Lower lobe of right lung (tissue), 2 donors: ENCODE data around the gene HSPH1. TPM values are rescaled to one million over a fixed set of nuclear protein-coding genes. Genes with fewer than 3 reads are reported as not detected.

Experiments used
- ATAC-seq, 2 donors: fragments of 200-7000 bp; cut with Tn5 transposase; one replicate each; pipeline ENCODE4 v1.9.1; 2020 to 2022; ENCODE audit warnings: mild to moderate bottlenecking in 2 of 2, moderate library complexity in 2 of 2
- DNase-seq: peaks from one replicate; pipeline ENCODE4 v3.0.0-alpha.2; 2020
- H3K27ac ChIP-seq: fragments of 200-600 bp; one replicate; pipeline ENCODE4 v1.8.0; 2022
- H3K27me3 ChIP-seq: fragments of 200-600 bp; one replicate; pipeline ENCODE4 v1.8.0; 2022; ENCODE audit warnings: low read depth
- H3K36me3 ChIP-seq: fragments of 200-600 bp; one replicate; pipeline ENCODE4 v1.8.0; 2022; ENCODE audit warnings: mild to moderate bottlenecking
- H3K4me1 ChIP-seq: fragments of 200-600 bp; one replicate; pipeline ENCODE4 v1.8.0; 2022
- H3K4me3 ChIP-seq: fragments of 200-600 bp; one replicate; pipeline ENCODE4 v1.8.0; 2022; ENCODE audit warnings: mild to moderate bottlenecking
- H3K9me3 ChIP-seq: fragments of 200-600 bp; one replicate; pipeline ENCODE4 v1.8.0; 2022
- intact Hi-C: fragments of 100-400 bp; cut with DNase I; formaldehyde crosslinking; loops from one replicate; pipeline ENCODE4 v1.11.0; 2022
- total RNA-seq: library from RNA; stranded (reverse); fragmentation: NEBNext Ultra II Directional; extraction: Animal tissue kit (Norgen Biotek cat#: 25700); gene quantifications from one replicate; pipeline ENCODE4 v1.2.1, GENCODE V29; 2021
- TF ChIP-seq, protein P1 (sequence below): fragments of 200-600 bp; IDR thresholded peaks from one replicate; pipeline ENCODE4 v1.8.0; 2022; ENCODE audit warnings: antibody characterized with exemption, mild to moderate bottlenecking
- donor health status: DM: no; HTN: yes; CAD: no; lungs with severe emphysema.

The HSPH1 gene
- total RNA-seq, 1 donor from 2014 or later, result 108 TPM

DNA sequence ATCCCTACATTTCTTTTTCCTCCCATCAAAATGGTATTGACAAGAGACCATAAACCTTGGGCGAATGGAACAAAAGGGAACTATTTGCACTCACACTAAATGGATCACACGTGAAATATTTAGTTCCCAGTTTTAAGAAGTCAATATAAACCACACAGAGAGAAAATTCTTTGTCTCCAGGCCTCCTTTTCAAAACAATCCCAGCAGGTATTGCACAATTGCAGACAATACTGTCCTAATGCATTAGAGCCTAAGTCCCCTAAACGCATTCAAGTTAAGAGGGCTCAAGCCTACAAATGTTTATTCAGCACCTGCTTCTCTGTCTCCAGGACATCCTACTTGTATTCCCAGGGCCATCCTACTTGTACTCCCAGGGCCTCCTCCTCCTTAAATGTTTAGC, 36.8 kb upstream of the HSPH1 start:
- DNase-seq, result no peak
- H3K4me3 ChIP-seq, result no peak overlapping the region
- intact Hi-C loops, result no loop called here
- no peak overlapping the region for H3K27ac ChIP-seq
- no peaks in the 10 kb centered on the region for H3K27me3 ChIP-seq
- no peaks in the 10 kb centered on the region for H3K36me3 ChIP-seq
- H3K9me3 ChIP-seq, result no peaks in the 10 kb centered on the region
- TF ChIP-seq, protein P1, sequence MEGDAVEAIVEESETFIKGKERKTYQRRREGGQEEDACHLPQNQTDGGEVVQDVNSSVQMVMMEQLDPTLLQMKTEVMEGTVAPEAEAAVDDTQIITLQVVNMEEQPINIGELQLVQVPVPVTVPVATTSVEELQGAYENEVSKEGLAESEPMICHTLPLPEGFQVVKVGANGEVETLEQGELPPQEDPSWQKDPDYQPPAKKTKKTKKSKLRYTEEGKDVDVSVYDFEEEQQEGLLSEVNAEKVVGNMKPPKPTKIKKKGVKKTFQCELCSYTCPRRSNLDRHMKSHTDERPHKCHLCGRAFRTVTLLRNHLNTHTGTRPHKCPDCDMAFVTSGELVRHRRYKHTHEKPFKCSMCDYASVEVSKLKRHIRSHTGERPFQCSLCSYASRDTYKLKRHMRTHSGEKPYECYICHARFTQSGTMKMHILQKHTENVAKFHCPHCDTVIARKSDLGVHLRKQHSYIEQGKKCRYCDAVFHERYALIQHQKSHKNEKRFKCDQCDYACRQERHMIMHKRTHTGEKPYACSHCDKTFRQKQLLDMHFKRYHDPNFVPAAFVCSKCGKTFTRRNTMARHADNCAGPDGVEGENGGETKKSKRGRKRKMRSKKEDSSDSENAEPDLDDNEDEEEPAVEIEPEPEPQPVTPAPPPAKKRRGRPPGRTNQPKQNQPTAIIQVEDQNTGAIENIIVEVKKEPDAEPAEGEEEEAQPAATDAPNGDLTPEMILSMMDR, result no peak
- ATAC-seq, result no peak
- H3K4me1 ChIP-seq, result peaks cover 12% of the 10 kb centered on the region

DNA sequence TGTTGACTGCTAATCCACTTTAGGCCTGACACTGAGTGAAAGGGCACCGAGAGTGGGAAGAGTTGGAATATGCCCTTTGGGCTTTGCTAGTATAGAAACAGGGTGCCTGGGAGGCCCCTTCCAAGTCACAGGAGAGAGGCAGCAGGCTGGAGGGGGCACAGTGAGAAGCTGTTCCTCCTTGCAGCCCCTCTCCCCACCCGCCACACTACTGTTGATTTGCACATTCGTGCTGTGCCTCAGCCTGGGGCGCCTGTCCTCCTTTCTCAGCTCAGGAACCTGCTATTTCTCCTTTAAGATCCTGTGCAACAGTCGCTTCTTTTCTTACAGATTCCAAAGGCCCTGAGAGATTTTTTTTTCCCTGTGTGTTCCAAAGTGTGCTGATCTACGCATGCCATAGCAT, 35.3 kb upstream of the HSPH1 start:
- Histone ChIP-seq H3K27ac (no peak overlapping the region), H3K36me3 (no peaks in the 10 kb centered on the region), H3K4me3 (no peak overlapping the region), H3K9me3 (no peaks in the 10 kb centered on the region), H3K27me3 (no peaks in the 10 kb centered on the region), H3K4me1 (peaks cover 12% of the 10 kb centered on the region)
- ATAC-seq (no peak), DNase-seq (no peak)
- TF ChIP-seq, protein P1, result no peak
- intact Hi-C loops, result no loop called here

DNA sequence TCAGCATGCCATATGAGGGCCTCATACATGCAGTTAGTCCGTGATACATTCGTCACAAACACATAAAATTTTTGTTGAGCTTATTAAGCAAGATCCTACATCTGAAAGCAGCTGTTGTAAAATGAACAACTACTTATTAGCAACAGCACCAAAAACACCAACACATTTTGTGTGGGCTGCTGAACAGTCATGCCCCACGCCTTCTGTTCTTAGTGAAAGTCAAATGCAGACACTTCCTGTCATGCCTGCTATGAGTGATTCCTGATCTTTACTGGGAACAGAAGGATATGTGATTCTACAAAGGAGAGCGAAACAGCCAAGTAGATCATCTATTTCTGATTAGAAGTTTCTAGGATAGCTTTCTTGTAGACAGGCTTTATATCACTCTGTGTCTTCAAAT, 33.9 kb upstream of the HSPH1 start:
- H3K9me3 ChIP-seq, result no peaks in the 10 kb centered on the region
- ATAC-seq (no peak), DNase-seq (no peak)
- no peaks in the 10 kb centered on the region for H3K4me1 ChIP-seq
- no peaks in the 10 kb centered on the region for H3K36me3 ChIP-seq
- H3K27me3 ChIP-seq, result no peaks in the 10 kb centered on the region
- H3K27ac ChIP-seq, result no peak overlapping the region
- intact Hi-C loops, result no loop called here
- TF ChIP-seq, protein P1, result no peak
- H3K4me3 ChIP-seq, result no peak overlapping the region

DNA sequence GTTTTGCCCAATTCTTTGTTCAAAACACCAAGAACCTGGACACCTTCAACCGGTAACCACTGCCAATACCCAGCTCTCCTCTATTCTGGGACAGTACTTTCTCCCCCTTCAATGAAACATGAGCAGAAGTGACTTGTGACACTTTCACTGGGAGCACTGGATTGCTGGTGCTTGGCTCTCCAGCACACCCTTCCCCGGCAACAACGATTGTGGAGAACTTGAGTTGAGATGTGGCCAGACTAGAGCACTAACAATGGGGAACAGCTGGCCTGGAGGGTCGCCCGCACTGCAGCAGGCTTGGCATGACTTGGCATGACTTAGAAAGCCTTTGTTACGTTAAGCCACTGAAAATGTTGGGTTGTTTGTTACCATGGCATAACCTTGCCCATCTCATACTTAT, 30.6 kb upstream of the HSPH1 start:
- no peak overlapping the region for H3K4me3 ChIP-seq
- H3K27ac ChIP-seq, result no peak overlapping the region
- TF ChIP-seq, protein P1, result no peak
- H3K36me3 ChIP-seq, result no peaks in the 10 kb centered on the region
- H3K9me3 ChIP-seq, result no peaks in the 10 kb centered on the region
- ATAC-seq (no peak), DNase-seq (no peak)
- intact Hi-C loops, result no loop called here
- H3K4me1 ChIP-seq, result no peaks in the 10 kb centered on the region
- H3K27me3 ChIP-seq, result no peaks in the 10 kb centered on the region

DNA sequence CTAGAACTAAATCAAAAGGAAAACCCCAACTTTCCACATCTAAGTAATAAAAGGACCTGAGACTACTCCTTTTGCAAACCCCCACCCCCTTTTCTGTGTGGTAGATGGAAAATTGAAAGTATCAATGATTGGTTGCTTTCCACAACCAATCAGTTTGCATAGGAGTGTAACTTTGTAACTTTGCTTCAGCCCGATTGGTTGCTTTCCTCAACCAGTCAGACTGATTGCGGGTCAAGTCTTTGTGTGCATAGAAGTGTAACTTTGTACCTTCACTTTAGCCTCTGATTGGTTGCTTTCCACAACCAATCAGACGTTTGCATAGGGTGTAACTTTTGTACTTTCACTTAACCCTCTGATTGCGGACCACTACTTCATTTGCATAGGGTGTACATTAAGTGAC, 30.0 kb upstream of the HSPH1 start:
- H3K27ac ChIP-seq, result no peak overlapping the region
- DNase-seq (no peak), ATAC-seq (no peak)
- H3K4me3 ChIP-seq, result no peak overlapping the region
- TF ChIP-seq, protein P1, result no peak
- intact Hi-C loops, result no loop called here
- H3K27me3 ChIP-seq, result no peaks in the 10 kb centered on the region
- no peaks in the 10 kb centered on the region for H3K36me3 ChIP-seq
- no peaks in the 10 kb centered on the region for H3K9me3 ChIP-seq
- no peaks in the 10 kb centered on the region for H3K4me1 ChIP-seq
